ENCODE data around the gene MIER1. TPM values are rescaled to one million over a fixed set of nuclear protein-coding genes. Genes with fewer than 3 reads are reported as not detected.
A peak's percentile ranks its signal among the peaks of the same experiment; 100 is the strongest.

The MIER1 gene
- total RNA-seq, 1 donor from 2014 or later, result 19.1 TPM

DNA sequence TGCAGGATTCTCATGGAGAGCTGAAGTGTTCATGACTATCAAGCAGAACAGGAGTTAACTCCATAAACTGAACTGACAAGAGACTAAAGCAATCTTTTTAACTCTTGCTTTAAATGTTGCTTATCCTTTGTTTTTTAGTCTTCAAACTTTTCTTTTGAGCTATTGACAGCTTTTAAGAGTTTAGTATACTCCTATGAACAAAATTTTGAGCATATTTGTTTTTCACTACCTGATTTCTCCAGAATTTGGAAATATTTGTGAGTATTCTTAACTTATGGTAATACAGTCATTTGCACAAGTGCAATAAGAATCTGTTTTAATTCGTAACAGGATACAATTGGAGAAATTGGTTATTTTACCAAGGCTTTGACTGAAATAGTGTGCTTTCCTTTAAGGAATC is 7.3 kb upstream of the MIER1 start:
- H3K4me3 ChIP-seq (ENCODE audit: low read depth, low read length), result no peak overlapping the region
- no peak for TF ChIP-seq CTCF (conservative IDR thresholded peaks at IDR 0.05; ENCODE audit: low read depth, low read length)
- no peak for DNase-seq (ENCODE audit: low read depth)

GRCh38 chr1:66919063-66919462 is 5.7 kb upstream of the MIER1 start:
- no peak overlapping the region for H3K4me3 ChIP-seq (ENCODE audit: low read depth, low read length)
- no peak for TF ChIP-seq CTCF (conservative IDR thresholded peaks at IDR 0.05; ENCODE audit: low read depth, low read length)
- DNase-seq (ENCODE audit: low read depth), result no peak

GRCh38 chr1:66919828-66920227 is 5.0 kb upstream of the MIER1 start:
- no peak for DNase-seq (ENCODE audit: low read depth)
- no peak for TF ChIP-seq CTCF (conservative IDR thresholded peaks at IDR 0.05; ENCODE audit: low read depth, low read length)
- H3K4me3 ChIP-seq (ENCODE audit: low read depth, low read length), result no peak overlapping the region

- no peak for DNase-seq (ENCODE audit: low read depth)
- H3K4me3 ChIP-seq (ENCODE audit: low read depth, low read length), result no peak overlapping the region
- no peak for TF ChIP-seq CTCF (conservative IDR thresholded peaks at IDR 0.05; ENCODE audit: low read depth, low read length)
These were observed 4.2 kb upstream of the MIER1 start for GRCh38 chr1:66920543-66920942.

DNA sequence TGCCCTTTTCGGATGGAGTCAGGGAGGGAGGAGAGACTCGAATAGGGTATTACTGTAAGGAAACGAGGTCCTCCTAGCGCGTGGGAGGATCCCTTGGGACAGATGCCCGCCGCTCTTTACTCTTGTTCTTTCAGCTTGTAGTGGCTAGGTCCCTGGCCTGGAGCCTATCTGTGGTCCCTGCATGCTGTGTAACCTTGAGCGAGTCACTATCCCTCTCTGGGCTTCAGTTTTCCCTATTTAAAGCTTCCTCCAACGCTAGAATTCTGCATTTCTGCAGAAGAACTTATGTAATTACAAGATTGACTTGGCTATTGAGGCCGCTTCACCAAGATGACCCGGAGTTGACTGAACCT is 744 bp downstream of the MIER1 start:
- H3K4me3 ChIP-seq (ENCODE audit: low read depth, low read length), result peak overlapping the region; percentile 90
- DNase-seq (ENCODE audit: low read depth), result no peak
- peak; percentile 0 for TF ChIP-seq CTCF (conservative IDR thresholded peaks at IDR 0.05; ENCODE audit: low read depth, low read length)

- H3K4me3 ChIP-seq (ENCODE audit: low read depth, low read length), result peak overlapping the region; percentile 90
These were observed 1.2 kb downstream of the MIER1 start for GRCh38 chr1:66925944-66926343.

More at GRCh38 chr1:66925944-66926343, 1.2 kb downstream of the MIER1 start:
- TF ChIP-seq CTCF (conservative IDR thresholded peaks at IDR 0.05; ENCODE audit: low read depth, low read length), result no peak
- DNase-seq (ENCODE audit: low read depth), result no peak
